ENCODE data around the gene COPE.

Gene COPE
- long read RNA-seq, donor 1, transcript COPE-201 (10 exons, 1,141 nt), result major isoform, 80 of 113 reads
- long read RNA-seq, donor 1, partial matches to known transcripts, result 23 of 113 reads
- long read RNA-seq, donor 1, other reads (novel, unspliced or antisense), result 5 of 113 reads
- long read RNA-seq, donor 2, transcript COPE-201 (10 exons, 1,141 nt), result major isoform, 49 of 73 reads
- long read RNA-seq, donor 2, partial matches to known transcripts, result 18 of 73 reads
- long read RNA-seq, donor 2, other reads (novel, unspliced or antisense), result 0 of 73 reads
- long read RNA-seq, donor 3, transcript COPE-201 (10 exons, 1,141 nt), result major isoform, 29 of 35 reads
- long read RNA-seq, donor 3, partial matches to known transcripts, result 5 of 35 reads
- long read RNA-seq, donor 3, other reads (novel, unspliced or antisense), result 0 of 35 reads
- long read RNA-seq, donor 4, transcript COPE-201 (10 exons, 1,141 nt), result major isoform, 67 of 83 reads
- long read RNA-seq, donor 4, partial matches to known transcripts, result 14 of 83 reads
- long read RNA-seq, donor 4, other reads (novel, unspliced or antisense), result 0 of 83 reads
- long read RNA-seq, donor 5, transcript COPE-202 (9 exons, 948 nt), result minor isoform, 5 of 115 reads
- long read RNA-seq, donor 5, transcript COPE-201 (10 exons, 1,141 nt), result major isoform, 103 of 115 reads
- long read RNA-seq, donor 5, partial matches to known transcripts, result 5 of 115 reads
- long read RNA-seq, donor 5, other reads (novel, unspliced or antisense), result 0 of 115 reads
- long read RNA-seq, donor 6, transcript COPE-201 (10 exons, 1,141 nt), result major isoform, 54 of 67 reads
- long read RNA-seq, donor 6, partial matches to known transcripts, result 11 of 67 reads
- long read RNA-seq, donor 6, other reads (novel, unspliced or antisense), result 0 of 67 reads
- long read RNA-seq, donor 7, result 0 reads
- long read RNA-seq, donor 8, transcript COPE-201 (10 exons, 1,141 nt), result major isoform, 55 of 78 reads
- long read RNA-seq, donor 8, partial matches to known transcripts, result 22 of 78 reads
- long read RNA-seq, donor 8, other reads (novel, unspliced or antisense), result 0 of 78 reads

GRCh38 chr19:18919086-18919899 is at the start of gene COPE, which contains the start of gene DDX49:
Gene COPE, minus strand, starts transcription at chr19:18919387. Its CDS starts 39 bp downstream, at chr19:18919348.
Gene DDX49, plus strand, starts transcription at chr19:18919715. Its CDS starts 27 bp downstream, at chr19:18919742.
- DNase-seq, result peak; percentile 94

- peak; percentile 57 for DNase-seq
Observed at GRCh38 chr19:18967358-18968146, 48.4 kb upstream of the COPE start.

- no peak for DNase-seq
Observed at GRCh38 chr19:18966307-18966706, 47.1 kb upstream of the COPE start.

GRCh38 chr19:18964121-18964520 is 44.9 kb upstream of the COPE start:
- no peak for DNase-seq

GRCh38 chr19:18961767-18962620 is 42.8 kb upstream of the COPE start:
- no peak for DNase-seq

- no peak for DNase-seq
Observed at GRCh38 chr19:18960370-18960769, 41.2 kb upstream of the COPE start.

GRCh38 chr19:18955042-18955441 is 35.9 kb upstream of the COPE start:
- DNase-seq, result no peak

GRCh38 chr19:18954094-18954493 is 34.9 kb upstream of the COPE start:
- DNase-seq, result no peak

GRCh38 chr19:18952364-18953003 is 33.3 kb upstream of the COPE start:
- peak; percentile 38 for DNase-seq

GRCh38 chr19:18951721-18952281 is 32.6 kb upstream of the COPE start:
- DNase-seq, result no peak

- DNase-seq, result no peak
Observed at GRCh38 chr19:18949858-18950257, 30.7 kb upstream of the COPE start.

- no peak for DNase-seq
Observed at GRCh38 chr19:18948976-18949356, 29.8 kb upstream of the COPE start.

GRCh38 chr19:18948075-18948975 is 29.1 kb upstream of the COPE start:
- no peak for DNase-seq

GRCh38 chr19:18946918-18947317 is 27.7 kb upstream of the COPE start:
- DNase-seq, result no peak

GRCh38 chr19:18946335-18946734 is 27.1 kb upstream of the COPE start:
- DNase-seq, result no peak

- no peak for DNase-seq
Observed at GRCh38 chr19:18945297-18945696, 26.1 kb upstream of the COPE start.

GRCh38 chr19:18943465-18943864 is 24.3 kb upstream of the COPE start:
- DNase-seq, result no peak

- no peak for DNase-seq
Observed at GRCh38 chr19:18942692-18943091, 23.5 kb upstream of the COPE start.

Measured in right kidney (tissue), 9 donors.